Parathyroid adenoma (tissue), 2 donors: ENCODE measurements around the gene C1QL1.
A peak's percentile ranks its signal among the peaks of the same experiment; 100 is the strongest.

Experiments
- H2AFZ ChIP-seq: fragments of 300-600 bp; sonication (generic); one replicate; pipeline ENCODE4 v1.7.0; 2017; ENCODE audit warnings: antibody characterized with exemption, mild to moderate bottlenecking
- H3K27ac ChIP-seq: fragments of 300-600 bp; sonication (generic); one replicate; pipeline ENCODE4 v1.7.0; 2017
- H3K27me3 ChIP-seq: fragments of 300-600 bp; sonication (generic); one replicate; pipeline ENCODE4 v1.7.0; 2017; ENCODE audit warnings: low read length; ENCODE audit not compliant: control insufficient read depth, insufficient read depth
- H3K36me3 ChIP-seq: fragments of 300-600 bp; sonication (generic); one replicate; pipeline ENCODE4 v1.7.0; 2017; ENCODE audit warnings: low read length; ENCODE audit not compliant: control insufficient read depth, insufficient read depth
- H3K4me1 ChIP-seq: fragments of 300-600 bp; sonication (generic); one replicate; pipeline ENCODE4 v1.7.0; 2017; ENCODE audit warnings: control low read depth
- H3K4me2 ChIP-seq: fragments of 300-600 bp; sonication (generic); one replicate; pipeline ENCODE4 v1.7.0; 2017; ENCODE audit warnings: low read length
- H3K4me3 ChIP-seq: fragments of 300-600 bp; sonication (generic); one replicate; pipeline ENCODE4 v1.7.0; 2017; ENCODE audit warnings: low read depth, low read length
- H3K79me2 ChIP-seq: fragments of 300-600 bp; sonication (generic); one replicate; pipeline ENCODE4 v1.7.0; 2017; ENCODE audit warnings: control low read depth
- H3K9ac ChIP-seq: fragments of 300-600 bp; sonication (generic); one replicate; pipeline ENCODE4 v1.7.0; 2017; ENCODE audit warnings: mild to moderate bottlenecking
- H3K9me3 ChIP-seq: fragments of 300-600 bp; sonication (generic); one replicate; pipeline ENCODE4 v1.7.0; 2017; ENCODE audit warnings: low read length; ENCODE audit not compliant: control insufficient read depth
- CTCF ChIP-seq: fragments of 300-600 bp; sonication (generic); IDR thresholded peaks from one replicate; pipeline ENCODE4 v1.7.0; 2017; ENCODE audit warnings: antibody characterized with exemption, mild to moderate bottlenecking
- donor health status: primary hyperparathyroidism.

C1QL1 gene

GRCh38 chr17:44968225-44969143 is at the start of gene C1QL1:
TSS of gene C1QL1 (minus strand) at chr17:44968303. CDS start at chr17:44968048, 255 bp downstream.
- Histone ChIP-seq H3K4me1 (no peaks in the 10 kb centered on the region), H2AFZ (peak within 1 kb of the TSS; percentile 34), H3K4me3 (peak within 1 kb of the TSS; percentile 34), H3K27me3 (no peaks in the 10 kb centered on the region), H3K36me3 (no peaks in the 10 kb centered on the region), H3K27ac (no peak within 1 kb of the TSS), H3K9me3 (no peaks in the 10 kb centered on the region), H3K9ac (no peak within 1 kb of the TSS), H3K79me2 (no peaks in the 10 kb centered on the region), H3K4me2 (peak within 1 kb of the TSS; percentile 48)
- TF ChIP-seq CTCF = no peak

GRCh38 chr17:45016823-45017222 is 48.7 kb upstream of the C1QL1 start:
- H3K4me1 ChIP-seq = peaks cover 10% of the 10 kb centered on the region
- TF ChIP-seq CTCF = no peak
- H3K9me3 ChIP-seq = no peaks in the 10 kb centered on the region
- H3K36me3 ChIP-seq = no peaks in the 10 kb centered on the region
- no peaks in the 10 kb centered on the region for H3K27me3 ChIP-seq
- H3K27ac ChIP-seq = no peak overlapping the region
- H2AFZ ChIP-seq = no peak overlapping the region
- H3K9ac ChIP-seq = no peak overlapping the region
- H3K4me3 ChIP-seq = no peak overlapping the region
- no peaks in the 10 kb centered on the region for H3K79me2 ChIP-seq
- no peak overlapping the region for H3K4me2 ChIP-seq

GRCh38 chr17:45016237-45016636 is 48.1 kb upstream of the C1QL1 start:
- Histone ChIP-seq H3K9me3 (no peaks in the 10 kb centered on the region), H3K36me3 (no peaks in the 10 kb centered on the region), H3K9ac (no peak overlapping the region), H3K27me3 (no peaks in the 10 kb centered on the region), H2AFZ (no peak overlapping the region), H3K4me3 (no peak overlapping the region), H3K4me1 (peaks cover 8% of the 10 kb centered on the region), H3K79me2 (no peaks in the 10 kb centered on the region), H3K4me2 (no peak overlapping the region), H3K27ac (no peak overlapping the region)
- TF ChIP-seq CTCF = no peak

GRCh38 chr17:45013021-45013997 is 45.2 kb upstream of the C1QL1 start:
- Histone ChIP-seq H2AFZ (peak overlapping the region; percentile 8), H3K4me1 (no peaks in the 10 kb centered on the region), H3K27me3 (no peaks in the 10 kb centered on the region), H3K79me2 (no peaks in the 10 kb centered on the region), H3K4me3 (no peak overlapping the region), H3K4me2 (no peak overlapping the region), H3K36me3 (no peaks in the 10 kb centered on the region), H3K9me3 (no peaks in the 10 kb centered on the region), H3K9ac (no peak overlapping the region), H3K27ac (no peak overlapping the region)
- no peak for TF ChIP-seq CTCF
